SHP77 treated with DMSO at 0.1 percent for 48 hours (cell line): ENCODE results near the gene ASCC2.
"Not testable (repeated sequence)": the region's sequence is repeated elsewhere in the genome, so short reads cannot be mapped to it uniquely, and the experiment has no call there.

ENCODE experiments used
- DNase-seq: peaks from one replicate; lab custom pipeline; 2025; lab: John Stamatoyannopoulos, UW

ASCC2 gene

GRCh38 chr22:29754658-29755395 is 83.2 kb downstream of the ASCC2 start:
- DNase-seq, result not testable (repeated sequence)

GRCh38 chr22:29753808-29754657 is 84.0 kb downstream of the ASCC2 start:
- DNase-seq, result no peak

- DNase-seq, result no peak
These were observed 86.4 kb downstream of the ASCC2 start for GRCh38 chr22:29751669-29752068.

- DNase-seq, result no peak
These were observed 87.2 kb downstream of the ASCC2 start for GRCh38 chr22:29750559-29751538.

GRCh38 chr22:29750029-29750428 is 88.0 kb downstream of the ASCC2 start:
- DNase-seq, result no peak

GRCh38 chr22:29748248-29748893 is 89.7 kb downstream of the ASCC2 start:
- DNase-seq, result no peak

GRCh38 chr22:29747832-29748231 is 90.2 kb downstream of the ASCC2 start:
- DNase-seq, result no peak

- DNase-seq, result peak; percentile 69
These were observed 93.2 kb downstream of the ASCC2 start for GRCh38 chr22:29744902-29745301.

- DNase-seq, result no peak
These were observed 95.7 kb downstream of the ASCC2 start for GRCh38 chr22:29742326-29742725.

GRCh38 chr22:29741926-29742325 is 96.1 kb downstream of the ASCC2 start:
- DNase-seq, result no peak

- no peak for DNase-seq
These were observed 97.9 kb downstream of the ASCC2 start for GRCh38 chr22:29740216-29740615.

- no peak for DNase-seq
These were observed 98.7 kb downstream of the ASCC2 start for GRCh38 chr22:29739346-29739875.
